Germinal center (tissue), 1 donor: ENCODE measurements around the gene C16orf90.
"Not testable (repeated sequence)": the region's sequence is repeated elsewhere in the genome, so short reads cannot be mapped to it uniquely, and the experiment has no call there.

Experiments used
- DNase-seq: peaks from one replicate; pipeline ENCODE4 v3.0.0; 2012; ENCODE audit warnings: mixed read lengths, low spot score

C16orf90 gene

GRCh38 chr16:3511286-3512180, 16.2 kb upstream of the C16orf90 start:
- no peak for DNase-seq

GRCh38 chr16:3510416-3510815, 15.1 kb upstream of the C16orf90 start:
- DNase-seq: no peak

DNA sequence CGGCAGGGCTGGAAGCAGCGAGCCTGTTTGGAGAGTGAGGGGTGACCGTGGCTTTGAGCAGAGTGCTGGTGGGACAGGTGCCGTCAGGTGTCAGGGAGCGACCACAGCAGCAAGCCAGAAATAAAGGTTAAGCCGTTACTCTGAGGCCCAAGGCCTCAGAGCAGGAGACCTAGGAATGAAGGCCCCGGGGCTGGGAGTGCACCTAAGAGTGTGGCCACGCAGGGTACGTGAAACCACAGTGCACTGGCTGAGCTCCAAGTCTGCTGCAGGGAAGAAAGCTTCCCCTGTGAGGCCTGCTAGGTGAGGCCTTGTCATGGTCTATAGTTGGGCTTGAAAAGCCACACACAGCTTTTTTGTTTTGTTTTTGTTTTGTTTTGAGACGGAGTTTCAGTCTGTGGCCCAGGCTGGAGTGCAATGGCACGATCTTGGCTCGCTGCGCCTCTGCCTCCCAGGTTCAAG, 14.2 kb upstream of the C16orf90 start:
- no peak for DNase-seq

DNA sequence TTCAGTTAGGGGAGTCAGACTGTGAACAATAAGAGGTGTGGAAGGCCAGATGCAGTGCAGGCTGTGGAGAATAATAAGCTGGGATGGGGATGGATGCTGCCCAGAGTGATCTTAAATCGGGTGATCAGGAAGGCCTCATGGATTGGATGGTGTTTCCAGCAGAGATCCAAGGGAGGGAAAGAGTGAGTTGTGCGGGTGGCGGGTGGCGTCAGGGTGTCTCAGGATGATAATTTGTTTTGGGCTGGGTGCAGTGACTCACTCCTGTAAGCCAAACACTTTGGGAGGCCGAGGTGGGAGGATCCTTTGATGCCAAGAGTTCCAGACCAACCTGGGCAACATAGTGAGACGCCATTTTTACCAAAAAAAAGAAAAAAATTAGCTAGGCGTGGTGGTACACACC, 13.4 kb upstream of the C16orf90 start:
- DNase-seq: no peak

DNA sequence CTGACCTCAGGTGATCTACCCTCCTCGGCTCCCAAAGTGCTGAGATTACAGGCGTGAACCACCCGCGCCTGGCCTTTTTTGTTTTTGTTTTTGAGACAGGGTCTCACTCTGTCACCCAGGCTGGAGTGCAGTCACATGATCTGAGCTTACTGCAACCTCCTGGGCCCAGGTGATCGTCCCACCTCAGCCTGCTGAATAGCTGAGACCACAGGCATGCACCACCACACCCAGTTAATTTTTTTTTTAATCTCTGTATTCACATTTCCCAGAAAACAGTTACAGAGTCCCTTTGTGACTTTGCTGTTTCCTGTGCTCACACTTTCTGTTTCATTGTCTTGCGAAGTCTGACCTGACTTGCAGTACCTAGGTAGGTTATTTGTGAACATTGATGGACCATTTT, 8.2 kb upstream of the C16orf90 start:
- no peak for DNase-seq

DNA sequence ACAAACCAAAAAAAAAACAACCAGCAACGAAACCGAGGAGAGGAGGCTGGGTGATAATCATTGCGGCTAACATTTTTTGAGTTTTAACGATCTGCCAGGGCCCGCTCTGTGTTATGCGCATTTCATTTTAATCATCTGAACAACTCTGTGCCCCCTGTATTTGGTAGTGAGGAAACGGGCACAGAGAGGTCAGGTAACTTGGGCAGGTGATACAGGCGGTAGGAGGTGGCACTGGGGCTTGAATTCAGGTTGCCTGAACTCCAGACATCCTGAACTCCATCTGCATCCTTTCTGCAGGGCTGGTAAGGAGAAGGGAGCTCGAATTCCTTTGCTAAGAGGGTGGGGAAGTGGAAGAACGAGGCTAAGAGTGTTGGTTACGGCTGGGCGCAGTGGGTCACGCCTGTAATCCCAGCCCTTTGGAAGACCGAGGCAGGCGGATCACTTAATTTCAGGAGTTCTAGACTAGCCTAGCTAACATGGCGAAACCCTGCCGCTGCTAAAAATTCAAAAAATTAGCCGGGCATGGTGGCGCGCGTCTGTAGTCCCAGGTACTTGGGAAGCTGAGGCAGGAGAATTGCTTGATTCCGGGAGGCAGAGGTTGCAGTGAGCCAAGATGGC, 6.6 kb upstream of the C16orf90 start:
- DNase-seq: no peak

DNA sequence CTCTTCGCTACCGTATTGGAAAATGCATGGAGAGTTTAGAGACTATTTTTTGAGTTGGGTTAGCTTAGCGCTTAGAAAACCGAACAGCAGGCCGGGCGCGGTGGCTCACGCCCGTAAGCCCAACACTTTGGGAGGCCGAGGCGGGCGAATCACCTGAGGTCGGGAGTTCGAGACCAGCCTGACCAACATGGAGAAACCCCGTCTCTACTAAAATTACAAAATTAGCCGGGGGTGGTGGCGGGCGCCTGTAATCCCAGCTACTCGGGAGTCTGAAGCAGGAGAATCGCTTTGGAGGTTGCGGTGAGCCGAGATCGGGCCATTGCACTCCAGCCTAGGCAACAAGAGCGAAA, 6.1 kb upstream of the C16orf90 start:
- not testable (repeated sequence) for DNase-seq

- no peak for DNase-seq
Observed at GRCh38 chr16:3498988-3499387, 3.7 kb upstream of the C16orf90 start.

DNA sequence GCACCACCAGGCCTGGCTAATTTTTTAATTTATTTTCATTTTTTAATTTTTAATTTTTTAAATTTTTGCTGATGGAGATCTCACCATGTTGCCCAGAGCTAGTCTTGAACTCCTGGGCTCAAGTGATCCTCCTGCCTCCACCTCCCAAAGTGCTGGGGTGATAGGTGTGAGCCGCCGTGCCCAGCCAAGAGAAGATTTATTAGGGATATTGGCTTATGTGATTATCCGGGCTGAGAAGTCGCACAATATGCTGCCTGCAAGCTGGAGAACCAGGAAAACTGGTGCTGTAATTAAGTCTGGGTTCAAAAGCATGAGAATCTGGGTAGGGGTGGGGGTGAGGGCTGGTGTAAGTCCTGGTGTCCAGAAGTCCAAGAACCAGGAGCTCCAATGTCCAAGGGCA, 2.5 kb upstream of the C16orf90 start:
- DNase-seq: no peak

- DNase-seq: no peak
Observed at GRCh38 chr16:3496386-3496785, 1.1 kb upstream of the C16orf90 start.

GRCh38 chr16:3494386-3494973, 809 bp downstream of the C16orf90 start:
- no peak for DNase-seq

DNA sequence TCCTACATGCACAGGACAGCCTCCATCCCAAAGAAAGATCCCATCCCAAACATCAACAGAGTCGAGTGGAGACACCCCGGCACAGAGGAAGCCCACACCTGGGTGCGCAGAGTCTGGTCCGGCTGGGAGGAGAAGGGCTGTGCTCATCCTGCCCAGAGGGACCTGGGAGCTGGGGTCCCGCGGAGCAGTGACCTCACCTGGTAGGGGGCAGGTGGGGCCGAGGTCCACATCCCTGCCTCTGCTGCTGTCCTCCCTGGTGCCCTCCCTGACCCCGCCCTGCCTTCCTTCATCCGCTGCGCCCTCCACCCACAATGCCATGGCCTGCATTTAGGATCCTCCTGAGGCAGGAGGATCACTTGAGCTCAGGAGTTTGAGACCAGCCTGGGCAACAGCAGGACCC, 2.9 kb downstream of the C16orf90 start:
- no peak for DNase-seq

DNA sequence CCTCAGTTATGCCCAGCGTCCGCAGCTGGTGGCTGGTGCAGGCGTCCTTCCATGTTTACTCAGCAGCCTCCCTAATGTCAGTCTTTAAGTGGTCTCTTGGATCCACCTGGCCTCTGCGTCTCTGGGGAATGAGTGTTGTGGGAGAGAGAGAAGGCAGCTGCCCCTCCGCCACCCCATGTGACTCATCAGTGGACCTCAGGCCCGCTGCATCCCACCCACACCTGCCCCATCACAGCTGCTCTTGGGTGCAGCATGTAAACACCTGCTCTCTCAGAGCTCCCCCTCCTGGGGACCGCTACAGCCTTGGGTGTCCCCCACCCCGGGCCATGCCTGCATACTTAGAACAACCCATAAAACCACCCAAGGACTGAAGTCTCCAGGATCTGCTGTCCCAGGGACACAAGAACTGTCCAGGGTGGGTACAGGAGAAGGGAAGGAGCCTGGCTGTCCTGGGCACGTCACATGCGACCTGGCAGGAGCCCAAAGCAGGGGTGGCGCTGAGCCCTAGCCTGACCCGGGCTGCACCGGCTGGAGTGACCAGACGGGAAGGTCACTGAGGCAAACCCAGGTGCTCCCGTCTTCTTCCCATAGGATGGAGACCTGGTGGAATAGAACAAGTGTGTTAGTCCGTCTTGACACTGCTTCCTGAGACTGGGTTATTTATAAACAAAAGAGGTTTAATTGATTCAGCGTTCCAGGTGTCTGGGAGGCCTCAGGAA, 4.2 kb downstream of the C16orf90 start:
- DNase-seq: no peak

DNA sequence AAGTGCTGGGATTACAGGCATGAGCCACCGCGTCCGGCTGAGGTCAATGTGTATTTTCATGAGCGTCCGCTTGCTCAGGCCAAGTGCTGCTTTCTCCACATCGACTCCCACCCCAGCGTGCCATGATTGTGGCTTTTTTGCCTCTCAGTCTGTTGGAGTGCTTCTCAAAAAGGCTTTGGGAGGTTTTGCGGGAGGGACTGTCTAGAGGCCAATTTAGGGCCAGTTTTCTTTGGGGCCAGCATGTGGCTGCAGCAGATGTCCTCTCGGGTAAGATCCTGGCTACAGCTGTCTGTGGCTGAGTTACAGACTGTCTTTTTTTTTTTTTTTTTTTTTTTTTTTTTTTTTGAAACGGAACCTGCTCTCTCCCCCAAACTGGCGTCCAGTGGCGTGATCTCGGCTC, 6.5 kb downstream of the C16orf90 start:
- DNase-seq: no peak

DNA sequence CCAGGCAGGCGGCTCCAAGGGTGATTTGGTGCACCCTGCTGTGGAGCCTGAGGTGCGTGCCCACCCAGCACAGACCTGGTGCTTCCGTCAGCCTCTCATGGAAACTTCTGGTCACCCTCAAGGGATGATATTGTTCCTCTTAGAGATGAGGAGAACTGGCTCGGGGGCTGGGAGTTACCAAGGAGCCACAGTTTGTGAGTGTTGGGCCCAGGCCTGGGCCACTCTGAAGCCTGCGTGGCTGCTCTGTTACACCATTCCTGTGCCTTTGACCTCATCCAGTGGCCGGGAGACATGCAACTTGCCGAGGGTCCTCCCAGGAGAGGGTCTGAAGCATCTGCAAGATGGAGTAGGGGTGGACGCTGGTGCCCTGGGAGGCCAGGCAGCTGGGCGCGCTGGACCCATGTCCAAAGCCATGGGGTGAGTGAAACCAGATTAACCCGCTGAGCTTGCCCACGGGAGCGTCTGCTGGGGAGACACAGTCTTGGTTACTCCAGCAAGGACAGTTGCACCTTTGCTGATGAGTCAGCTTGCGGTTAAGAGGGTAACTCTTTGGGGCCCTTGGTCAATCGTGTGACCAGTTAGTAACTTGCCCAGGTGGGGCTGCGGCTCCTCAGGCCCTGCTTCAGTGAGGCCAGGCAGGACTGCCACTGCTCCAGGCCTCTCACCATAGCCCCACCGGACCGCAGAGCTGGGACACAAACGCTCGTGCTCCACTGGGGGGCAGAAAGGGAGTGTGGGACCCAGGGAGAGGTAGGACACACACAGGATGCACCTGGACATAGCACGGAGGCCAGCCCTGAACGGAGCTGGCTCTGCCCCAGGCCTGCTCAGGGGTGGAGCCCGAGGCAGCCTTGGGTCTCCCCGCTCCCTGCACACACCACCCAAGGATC, 7.5 kb downstream of the C16orf90 start:
- no peak for DNase-seq

GRCh38 chr16:3486506-3487215, 8.6 kb downstream of the C16orf90 start:
- no peak for DNase-seq

DNA sequence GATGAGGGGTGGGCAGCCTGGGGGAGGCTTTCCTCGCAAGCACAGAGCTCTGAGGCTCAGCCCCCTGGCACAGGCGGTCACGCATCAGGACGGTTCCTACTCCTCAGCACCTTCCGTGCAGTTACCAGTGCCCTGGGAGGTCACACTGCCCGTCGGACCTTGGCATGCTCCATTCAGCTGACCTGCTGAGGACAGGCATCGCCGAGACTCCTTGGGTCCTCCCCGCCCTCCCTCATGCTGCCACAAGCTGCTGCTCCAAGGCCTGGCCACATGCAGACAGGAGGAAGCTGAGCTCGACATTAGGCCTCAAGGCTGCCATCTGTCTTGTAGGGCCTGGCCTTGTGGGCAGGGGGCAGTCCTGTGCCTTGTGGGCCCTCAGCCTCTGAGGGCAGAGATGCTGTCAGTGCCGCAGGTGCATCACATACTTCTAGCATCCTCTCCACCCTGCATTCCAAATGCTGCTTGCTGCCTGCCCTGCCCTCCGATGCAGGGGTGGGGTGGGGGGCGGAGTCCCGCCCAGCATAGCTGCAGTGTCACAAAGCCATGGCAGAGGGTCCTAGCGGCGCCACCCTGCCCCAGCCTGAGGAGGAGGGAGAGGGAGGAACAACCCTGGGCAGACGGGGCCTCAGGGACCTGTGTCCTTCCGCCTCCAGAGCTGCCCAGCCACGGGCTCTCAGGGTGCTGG, 9.3 kb downstream of the C16orf90 start:
- no peak for DNase-seq

DNA sequence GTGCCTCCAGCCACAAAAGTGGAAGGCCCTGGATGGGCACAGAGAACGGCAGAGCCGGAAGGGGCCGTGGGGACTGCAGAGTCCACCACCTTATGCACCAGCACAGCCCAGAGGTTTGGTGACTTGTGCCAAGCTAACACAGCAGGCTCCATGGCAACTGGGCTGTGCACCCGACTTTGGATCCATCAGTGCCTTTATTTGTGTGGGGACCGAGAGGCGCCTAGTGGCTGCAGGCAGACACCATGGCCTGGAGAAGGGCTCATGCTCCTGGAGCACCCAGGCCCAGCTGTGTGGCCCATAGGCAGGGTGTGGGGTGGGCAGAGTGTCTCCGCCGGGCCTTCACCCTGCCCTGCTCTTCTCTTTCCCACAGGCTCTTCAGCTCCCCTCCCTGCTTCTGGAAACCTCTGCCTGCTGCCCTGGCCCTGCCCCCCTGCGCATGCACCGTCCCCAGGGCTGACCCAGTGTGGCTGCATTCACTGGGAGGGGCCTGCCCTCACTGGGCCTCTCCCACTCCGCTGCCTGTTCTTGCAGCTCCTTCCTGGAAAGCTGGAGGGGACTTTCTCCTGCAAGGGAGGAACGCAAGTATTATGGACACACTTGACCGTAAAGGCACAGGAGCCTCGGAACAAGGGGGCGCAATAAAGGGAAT, 10.1 kb downstream of the C16orf90 start:
- DNase-seq: no peak

DNA sequence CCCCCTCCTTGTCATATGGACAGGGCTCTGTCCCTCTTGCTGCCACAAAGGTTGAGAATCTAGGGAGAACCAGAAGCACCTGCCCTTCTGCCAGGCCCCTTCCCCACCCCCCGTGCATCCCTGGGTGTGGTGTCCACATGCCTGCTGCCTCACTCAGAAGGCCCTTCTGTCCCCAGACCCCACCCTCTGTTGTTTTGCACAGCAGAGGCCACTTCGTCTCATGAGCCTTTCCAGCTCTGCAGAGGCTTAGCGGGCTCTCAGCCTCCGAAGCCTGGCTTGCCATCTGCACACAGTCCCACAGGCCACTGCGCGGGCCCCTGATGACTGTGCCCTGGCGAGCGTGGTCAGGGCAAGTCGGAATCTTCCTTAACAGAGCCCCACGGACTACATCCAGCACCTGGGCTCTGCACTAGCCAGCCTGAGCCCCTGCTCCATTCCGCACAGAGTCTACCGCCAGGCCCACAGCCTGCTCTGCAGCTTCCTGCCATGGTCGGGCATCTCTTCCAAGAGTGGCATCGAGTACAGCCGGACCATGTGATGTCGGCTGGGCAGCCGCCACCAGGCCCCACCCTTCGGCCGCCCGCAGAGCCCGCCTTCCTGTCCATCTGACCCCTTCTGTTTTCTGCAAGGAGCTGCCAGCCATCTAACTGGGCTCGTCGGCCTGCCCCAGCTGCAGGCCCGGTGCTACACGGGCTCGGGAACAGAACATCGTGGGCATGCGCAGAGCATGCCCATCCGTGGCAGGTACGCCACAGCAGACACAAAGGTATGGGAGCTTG, 10.8 kb downstream of the C16orf90 start:
- DNase-seq: no peak
